ENCODE data around the gene CDRT4.

DNA sequence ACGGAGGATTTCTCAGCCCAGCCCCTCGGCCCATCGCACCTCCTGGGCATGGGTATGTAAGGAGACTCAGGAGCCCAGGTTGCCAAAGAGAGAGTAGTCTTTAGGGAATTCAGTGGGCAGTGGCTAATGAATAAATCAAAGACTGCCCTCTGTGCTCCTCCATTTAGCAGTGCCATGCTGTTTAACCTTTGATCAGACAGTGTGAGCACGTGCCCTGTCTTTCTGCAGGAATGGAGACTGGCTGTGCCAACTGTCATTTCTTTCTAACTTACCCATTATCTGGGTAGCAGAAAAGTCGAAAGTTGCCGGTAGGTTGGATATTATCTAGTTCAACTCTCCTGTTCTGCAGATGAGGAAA lies 62.4 kb downstream of the CDRT4 start:
- TF ChIP-seq POLR2A (IDR thresholded peaks at IDR 0.05): no peak
- TF ChIP-seq, protein P1, sequence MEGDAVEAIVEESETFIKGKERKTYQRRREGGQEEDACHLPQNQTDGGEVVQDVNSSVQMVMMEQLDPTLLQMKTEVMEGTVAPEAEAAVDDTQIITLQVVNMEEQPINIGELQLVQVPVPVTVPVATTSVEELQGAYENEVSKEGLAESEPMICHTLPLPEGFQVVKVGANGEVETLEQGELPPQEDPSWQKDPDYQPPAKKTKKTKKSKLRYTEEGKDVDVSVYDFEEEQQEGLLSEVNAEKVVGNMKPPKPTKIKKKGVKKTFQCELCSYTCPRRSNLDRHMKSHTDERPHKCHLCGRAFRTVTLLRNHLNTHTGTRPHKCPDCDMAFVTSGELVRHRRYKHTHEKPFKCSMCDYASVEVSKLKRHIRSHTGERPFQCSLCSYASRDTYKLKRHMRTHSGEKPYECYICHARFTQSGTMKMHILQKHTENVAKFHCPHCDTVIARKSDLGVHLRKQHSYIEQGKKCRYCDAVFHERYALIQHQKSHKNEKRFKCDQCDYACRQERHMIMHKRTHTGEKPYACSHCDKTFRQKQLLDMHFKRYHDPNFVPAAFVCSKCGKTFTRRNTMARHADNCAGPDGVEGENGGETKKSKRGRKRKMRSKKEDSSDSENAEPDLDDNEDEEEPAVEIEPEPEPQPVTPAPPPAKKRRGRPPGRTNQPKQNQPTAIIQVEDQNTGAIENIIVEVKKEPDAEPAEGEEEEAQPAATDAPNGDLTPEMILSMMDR (IDR thresholded peaks at IDR 0.05): no peak
